Measurements from ENCODE around the gene CHIC2. TPM values are rescaled to one million over a fixed set of nuclear protein-coding genes. Genes with fewer than 3 reads are reported as not detected.
A peak's percentile ranks its signal among the peaks of the same experiment; 100 is the strongest.

Gene CHIC2
- total and polyA plus RNA-seq, 2 experiments from 2014 or later: 111 to 137 TPM

GRCh38 chr4:53992785-53993184 lies 71.6 kb downstream of the CHIC2 start:
- TF ChIP-seq EZH2 (IDR thresholded peaks at IDR 0.05; ENCODE audit: insufficient read depth, poor library complexity, severe bottlenecking) (no peak), EZH2phosphoT487 (IDR thresholded peaks at IDR 0.05; ENCODE audit: insufficient read depth, low read depth) (no peak)
- no peak for DNase-seq
- peaks cover 14% of the 10 kb centered on the region; the same call in 1 of the 2 replicates for H3K36me3 ChIP-seq (ENCODE audit: low read depth)
- H2AFZ ChIP-seq: no peak overlapping the region
- no peaks in the 10 kb centered on the region for H3K9me3 ChIP-seq (ENCODE audit: low read depth)
- no peaks in the 10 kb centered on the region for H3K27me3 ChIP-seq (replicated peaks; ENCODE audit: insufficient read depth)
- in situ Hi-C loops (cut with MboI): no loop called here
- no peaks in the 10 kb centered on the region for H3K9me2 ChIP-seq (ENCODE audit: insufficient read depth)
- peaks cover 48% of the 10 kb centered on the region for H3K4me1 ChIP-seq (ENCODE audit: insufficient read depth)
- H4K20me1 ChIP-seq (ENCODE audit: insufficient read depth): no peaks in the 10 kb centered on the region
- 99 to 100% methylated on average over 3 of the region's 3 CpGs for WGBS, 2 experiments (ENCODE audit: low coverage in 1 of 2, low lambda C conversion rate in 2 of 2, missing lambda C conversion rate in 2 of 2)
- peaks cover 23% of the 10 kb centered on the region for H3K79me2 ChIP-seq (ENCODE audit: insufficient read depth)
- H3K27ac ChIP-seq: no peak overlapping the region
- no peak overlapping the region for H3K9ac ChIP-seq
- no peak overlapping the region for H3K4me2 ChIP-seq (ENCODE audit: unreplicated experiment)
- no peak overlapping the region for H3K4me3 ChIP-seq
- peaks cover 70% of the 10 kb centered on the region for H3F3A ChIP-seq (ENCODE audit: insufficient read depth)

GRCh38 chr4:53991821-53992220 lies 72.6 kb downstream of the CHIC2 start:
- TF ChIP-seq EZH2phosphoT487 (IDR thresholded peaks at IDR 0.05; ENCODE audit: insufficient read depth, low read depth) (no peak), EZH2 (IDR thresholded peaks at IDR 0.05; ENCODE audit: insufficient read depth, poor library complexity, severe bottlenecking) (no peak)
- peaks cover 58% of the 10 kb centered on the region for H3K4me1 ChIP-seq (ENCODE audit: insufficient read depth)
- no peaks in the 10 kb centered on the region for H3K9me2 ChIP-seq (ENCODE audit: insufficient read depth)
- no peak overlapping the region for H3K9ac ChIP-seq
- DNase-seq: no peak
- H3K9me3 ChIP-seq (ENCODE audit: low read depth): no peaks in the 10 kb centered on the region
- 94 to 99% methylated on average over 5 of the region's 5 CpGs for WGBS, 2 experiments (ENCODE audit: low coverage in 1 of 2, low lambda C conversion rate in 2 of 2, missing lambda C conversion rate in 2 of 2)
- no peak overlapping the region for H3K4me2 ChIP-seq (ENCODE audit: unreplicated experiment)
- in situ Hi-C loops (cut with MboI): no loop called here
- H3F3A ChIP-seq (ENCODE audit: insufficient read depth): peaks cover 73% of the 10 kb centered on the region
- peaks cover 12% of the 10 kb centered on the region; the same call in 1 of the 2 replicates for H3K36me3 ChIP-seq (ENCODE audit: low read depth)
- H3K4me3 ChIP-seq: no peak overlapping the region
- no peaks in the 10 kb centered on the region for H3K27me3 ChIP-seq (replicated peaks; ENCODE audit: insufficient read depth)
- H3K27ac ChIP-seq: no peak overlapping the region
- no peaks in the 10 kb centered on the region for H4K20me1 ChIP-seq (ENCODE audit: insufficient read depth)
- H3K79me2 ChIP-seq (ENCODE audit: insufficient read depth): peaks cover 17% of the 10 kb centered on the region; the same call in 1 of the 2 replicates
- no peak overlapping the region for H2AFZ ChIP-seq

GRCh38 chr4:53990641-53991040 lies 73.8 kb downstream of the CHIC2 start:
- peak overlapping the region; percentile 35; the same call in 1 of the 2 replicates for H3K27ac ChIP-seq
- H3K36me3 ChIP-seq (ENCODE audit: low read depth): peaks cover 12% of the 10 kb centered on the region; the same call in 1 of the 2 replicates
- in situ Hi-C loops (cut with MboI): no loop called here

GRCh38 chr4:53987761-53988171 lies 76.6 kb downstream of the CHIC2 start:
- peaks cover 69% of the 10 kb centered on the region for H3F3A ChIP-seq (ENCODE audit: insufficient read depth)
- no peak overlapping the region for H3K9ac ChIP-seq
- DNase-seq: peak; percentile 89
- TF ChIP-seq EZH2 (IDR thresholded peaks at IDR 0.05; ENCODE audit: insufficient read depth, poor library complexity, severe bottlenecking) (no peak), EZH2phosphoT487 (IDR thresholded peaks at IDR 0.05; ENCODE audit: insufficient read depth, low read depth) (no peak)
- H3K9me2 ChIP-seq (ENCODE audit: insufficient read depth): no peaks in the 10 kb centered on the region
- H3K9me3 ChIP-seq (ENCODE audit: low read depth): no peaks in the 10 kb centered on the region
- no peak overlapping the region for H2AFZ ChIP-seq
- peak overlapping the region; percentile 47 for H3K27ac ChIP-seq
- H3K36me3 ChIP-seq (ENCODE audit: low read depth): no peaks in the 10 kb centered on the region
- WGBS, 2 experiments (ENCODE audit: low coverage in 1 of 2, low lambda C conversion rate in 2 of 2, missing lambda C conversion rate in 2 of 2): 14 to 33% methylated on average over 1 of the region's 1 CpG
- H4K20me1 ChIP-seq (ENCODE audit: insufficient read depth): no peaks in the 10 kb centered on the region
- no peaks in the 10 kb centered on the region for H3K27me3 ChIP-seq (replicated peaks; ENCODE audit: insufficient read depth)
- no peaks in the 10 kb centered on the region for H3K79me2 ChIP-seq (ENCODE audit: insufficient read depth)
- in situ Hi-C loops (cut with MboI): no loop called here
- H3K4me1 ChIP-seq (ENCODE audit: insufficient read depth): peaks cover 60% of the 10 kb centered on the region
- H3K4me3 ChIP-seq: no peak overlapping the region
- H3K4me2 ChIP-seq (ENCODE audit: unreplicated experiment): peak overlapping the region; percentile 26

More at GRCh38 chr4:53990641-53991040, 73.8 kb downstream of the CHIC2 start:
- Histone ChIP-seq H3K79me2 (ENCODE audit: insufficient read depth) (peaks cover 9% of the 10 kb centered on the region; the same call in 1 of the 2 replicates), H2AFZ (no peak overlapping the region), H3K9me3 (ENCODE audit: low read depth) (no peaks in the 10 kb centered on the region), H3F3A (ENCODE audit: insufficient read depth) (peaks cover 75% of the 10 kb centered on the region), H3K9me2 (ENCODE audit: insufficient read depth) (no peaks in the 10 kb centered on the region), H3K4me3 (no peak overlapping the region), H3K27me3 (replicated peaks; ENCODE audit: insufficient read depth) (no peaks in the 10 kb centered on the region), H3K4me1 (ENCODE audit: insufficient read depth) (peaks cover 61% of the 10 kb centered on the region), H4K20me1 (ENCODE audit: insufficient read depth) (no peaks in the 10 kb centered on the region), H3K9ac (no peak overlapping the region), H3K4me2 (ENCODE audit: unreplicated experiment) (no peak overlapping the region)
- DNase-seq: peak; percentile 58
- 82 to 87% methylated on average over 4 of the region's 4 CpGs for WGBS, 2 experiments (ENCODE audit: low coverage in 1 of 2, low lambda C conversion rate in 2 of 2, missing lambda C conversion rate in 2 of 2)
- no peak for TF ChIP-seq EZH2phosphoT487 (IDR thresholded peaks at IDR 0.05; ENCODE audit: insufficient read depth, low read depth)
- TF ChIP-seq EZH2 (IDR thresholded peaks at IDR 0.05; ENCODE audit: insufficient read depth, poor library complexity, severe bottlenecking): no peak

- no peaks in the 10 kb centered on the region for H3K9me3 ChIP-seq (ENCODE audit: low read depth)
- H3K79me2 ChIP-seq (ENCODE audit: insufficient read depth): no peaks in the 10 kb centered on the region
- H3K4me2 ChIP-seq (ENCODE audit: unreplicated experiment): no peak overlapping the region
- in situ Hi-C loops (cut with MboI): no loop called here
- DNase-seq: no peak
- no peaks in the 10 kb centered on the region for H3K27me3 ChIP-seq (replicated peaks; ENCODE audit: insufficient read depth)
- H3K4me1 ChIP-seq (ENCODE audit: insufficient read depth): peaks cover 56% of the 10 kb centered on the region
- no peak overlapping the region for H3K4me3 ChIP-seq
- H2AFZ ChIP-seq: no peak overlapping the region
- H3K36me3 ChIP-seq (ENCODE audit: low read depth): no peaks in the 10 kb centered on the region
- no peaks in the 10 kb centered on the region for H3K9me2 ChIP-seq (ENCODE audit: insufficient read depth)
- no peak overlapping the region for H3K9ac ChIP-seq
- no peak for TF ChIP-seq EZH2phosphoT487 (IDR thresholded peaks at IDR 0.05; ENCODE audit: insufficient read depth, low read depth)
- TF ChIP-seq EZH2 (IDR thresholded peaks at IDR 0.05; ENCODE audit: insufficient read depth, poor library complexity, severe bottlenecking): no peak
- H3K27ac ChIP-seq: no peak overlapping the region
- H4K20me1 ChIP-seq (ENCODE audit: insufficient read depth): no peaks in the 10 kb centered on the region
- peaks cover 63% of the 10 kb centered on the region for H3F3A ChIP-seq (ENCODE audit: insufficient read depth)
Observed at GRCh38 chr4:53986062-53986461, 78.3 kb downstream of the CHIC2 start.

Measured in GM23248 (cell line).